ENCODE results near the gene CPTP. TPM values are rescaled to one million over a fixed set of nuclear protein-coding genes. Genes with fewer than 3 reads are reported as not detected.

The CPTP gene
- 50.2 TPM for total RNA-seq
- long read RNA-seq, transcript CPTP-202 (2 exons, 1,101 nt) = minor isoform, 38 of 147 reads
- long read RNA-seq, transcript CPTP-201 (3 exons, 2,190 nt) = major isoform, 86 of 147 reads
- long read RNA-seq, partial matches to known transcripts = 19 of 147 reads
- long read RNA-seq, other reads (novel, unspliced or antisense) = 4 of 147 reads

GRCh38 chr1:1324524-1325287, at the start of gene CPTP, which contains the start of gene INTS11:
CPTP (plus strand) TSS chr1:1324802; CDS start chr1:1326911, 2,109 bp downstream.
INTS11 (minus strand) TSS chr1:1324660; CDS start chr1:1324608, 52 bp downstream.
- DNase-seq (ENCODE audit: low spot score) = peak; percentile 97
- intact Hi-C loops (cut with DNase I) = loop anchor here (2.0 kb wide), 1 partner anchor 22 kb away; no protein-coding TSS in a partner anchor

GRCh38 chr1:1274931-1275431, 49.6 kb upstream of the CPTP start:
- DNase-seq (ENCODE audit: low spot score) = no peak
- intact Hi-C loops (cut with DNase I) = no loop called here

GRCh38 chr1:1275836-1276235, 48.8 kb upstream of the CPTP start:
- intact Hi-C loops (cut with DNase I) = no loop called here
- no peak for DNase-seq (ENCODE audit: low spot score)

GRCh38 chr1:1278620-1279019, 46.0 kb upstream of the CPTP start:
- DNase-seq (ENCODE audit: low spot score) = no peak
- intact Hi-C loops (cut with DNase I) = no loop called here

GRCh38 chr1:1279028-1279427, 45.6 kb upstream of the CPTP start:
- intact Hi-C loops (cut with DNase I) = no loop called here
- DNase-seq (ENCODE audit: low spot score) = no peak

- intact Hi-C loops (cut with DNase I) = no loop called here
- DNase-seq (ENCODE audit: low spot score) = no peak
These were observed 43.7 kb upstream of the CPTP start for GRCh38 chr1:1280782-1281481.

GRCh38 chr1:1281533-1282321, 42.9 kb upstream of the CPTP start:
- intact Hi-C loops (cut with DNase I) = no loop called here
- DNase-seq (ENCODE audit: low spot score) = peak; percentile 86

GRCh38 chr1:1282998-1283397, 41.6 kb upstream of the CPTP start:
- intact Hi-C loops (cut with DNase I) = no loop called here
- DNase-seq (ENCODE audit: low spot score) = no peak

GRCh38 chr1:1283821-1284220, 40.8 kb upstream of the CPTP start:
- DNase-seq (ENCODE audit: low spot score) = no peak

GRCh38 chr1:1284221-1285101, 40.1 kb upstream of the CPTP start:
- intact Hi-C loops (cut with DNase I) = no loop called here
- DNase-seq (ENCODE audit: low spot score) = no peak

More at GRCh38 chr1:1283821-1284220, 40.8 kb upstream of the CPTP start:
- intact Hi-C loops (cut with DNase I) = no loop called here

- DNase-seq (ENCODE audit: low spot score) = no peak
- intact Hi-C loops (cut with DNase I) = no loop called here
These were observed 39.5 kb upstream of the CPTP start for GRCh38 chr1:1285102-1285571.

GRCh38 chr1:1285611-1286311, 38.8 kb upstream of the CPTP start:
- DNase-seq (ENCODE audit: low spot score) = no peak
- intact Hi-C loops (cut with DNase I) = no loop called here

GRCh38 chr1:1286313-1287261, 38.0 kb upstream of the CPTP start:
- intact Hi-C loops (cut with DNase I) = no loop called here
- DNase-seq (ENCODE audit: low spot score) = no peak

GRCh38 chr1:1287288-1288110, 37.1 kb upstream of the CPTP start:
- intact Hi-C loops (cut with DNase I) = no loop called here
- no peak for DNase-seq (ENCODE audit: low spot score)

GRCh38 chr1:1290238-1290731, 34.3 kb upstream of the CPTP start:
- intact Hi-C loops (cut with DNase I) = no loop called here
- DNase-seq (ENCODE audit: low spot score) = no peak

- DNase-seq (ENCODE audit: low spot score) = no peak
These were observed 33.5 kb upstream of the CPTP start for GRCh38 chr1:1291023-1291528.

More at GRCh38 chr1:1291023-1291528, 33.5 kb upstream of the CPTP start:
- intact Hi-C loops (cut with DNase I) = no loop called here
